Measurements from ENCODE around the gene SIPA1L3.

Gene SIPA1L3

GRCh38 chr19:38081547-38082255, 174.7 kb downstream of the SIPA1L3 start:
- Histone ChIP-seq H2AFZ (ENCODE audit: low read depth, low read length, severe bottlenecking) (no peak overlapping the region), H3K79me2 (ENCODE audit: insufficient read depth, low read length) (peaks cover 16% of the 10 kb centered on the region; the same call in 1 of the 2 replicates), H3F3A (ENCODE audit: insufficient read depth) (no peaks in the 10 kb centered on the region), H4K20me1 (ENCODE audit: low read depth, low read length) (no peaks in the 10 kb centered on the region), H3K27ac (ENCODE audit: low read depth, low read length) (no peak overlapping the region), H3K36me3 (ENCODE audit: low read length) (no peaks in the 10 kb centered on the region), H3K9ac (ENCODE audit: low read length) (no peak overlapping the region), H3K4me3 (ENCODE audit: insufficient read depth, low read length, poor library complexity, severe bottlenecking) (no peak overlapping the region), H3K9me3 (ENCODE audit: insufficient read depth, low read length) (no peaks in the 10 kb centered on the region), H3K27me3 (ENCODE audit: low read length) (no peaks in the 10 kb centered on the region), H3K9me2 (replicated peaks; ENCODE audit: insufficient read depth, low read length) (no peaks in the 10 kb centered on the region), H3K4me2 (ENCODE audit: low read depth, low read length, poor library complexity, severe bottlenecking) (no peak overlapping the region)
- TF ChIP-seq EZH2phosphoT487 (conservative IDR thresholded peaks at IDR 0.05; ENCODE audit: low read length), result no peak
- no peak for TF ChIP-seq CTCF (IDR thresholded peaks at IDR 0.05; ENCODE audit: insufficient read depth, low read length, poor library complexity, severe bottlenecking)

- no peaks in the 10 kb centered on the region for H4K20me1 ChIP-seq (ENCODE audit: low read depth, low read length)
- H3K4me2 ChIP-seq (ENCODE audit: low read depth, low read length, poor library complexity, severe bottlenecking), result no peak overlapping the region
- no peak overlapping the region for H3K4me3 ChIP-seq (ENCODE audit: insufficient read depth, low read length, poor library complexity, severe bottlenecking)
- H3K27ac ChIP-seq (ENCODE audit: low read depth, low read length), result no peak overlapping the region
- no peaks in the 10 kb centered on the region for H3K36me3 ChIP-seq (ENCODE audit: low read length)
- peaks cover 16% of the 10 kb centered on the region; the same call in 1 of the 2 replicates for H3K79me2 ChIP-seq (ENCODE audit: insufficient read depth, low read length)
- no peak overlapping the region for H3K9ac ChIP-seq (ENCODE audit: low read length)
- H3K27me3 ChIP-seq (ENCODE audit: low read length), result no peaks in the 10 kb centered on the region
- H3K9me2 ChIP-seq (replicated peaks; ENCODE audit: insufficient read depth, low read length), result no peaks in the 10 kb centered on the region
- H2AFZ ChIP-seq (ENCODE audit: low read depth, low read length, severe bottlenecking), result no peak overlapping the region
- TF ChIP-seq CTCF (IDR thresholded peaks at IDR 0.05; ENCODE audit: insufficient read depth, low read length, poor library complexity, severe bottlenecking) (no peak), EZH2phosphoT487 (conservative IDR thresholded peaks at IDR 0.05; ENCODE audit: low read length) (no peak)
- no peaks in the 10 kb centered on the region for H3F3A ChIP-seq (ENCODE audit: insufficient read depth)
- H3K9me3 ChIP-seq (ENCODE audit: insufficient read depth, low read length), result no peaks in the 10 kb centered on the region
Observed at GRCh38 chr19:38082256-38083118, 175.5 kb downstream of the SIPA1L3 start.

GRCh38 chr19:38084196-38084595, 177.2 kb downstream of the SIPA1L3 start:
- Histone ChIP-seq H3K36me3 (ENCODE audit: low read length) (peaks cover 5% of the 10 kb centered on the region; the same call in 1 of the 2 replicates), H2AFZ (ENCODE audit: low read depth, low read length, severe bottlenecking) (no peak overlapping the region), H3K27me3 (ENCODE audit: low read length) (no peaks in the 10 kb centered on the region), H3F3A (ENCODE audit: insufficient read depth) (no peaks in the 10 kb centered on the region), H3K4me3 (ENCODE audit: insufficient read depth, low read length, poor library complexity, severe bottlenecking) (no peak overlapping the region), H3K9me2 (replicated peaks; ENCODE audit: insufficient read depth, low read length) (no peaks in the 10 kb centered on the region), H3K27ac (ENCODE audit: low read depth, low read length) (no peak overlapping the region), H3K4me2 (ENCODE audit: low read depth, low read length, poor library complexity, severe bottlenecking) (no peak overlapping the region), H3K79me2 (ENCODE audit: insufficient read depth, low read length) (peaks cover 16% of the 10 kb centered on the region; the same call in 1 of the 2 replicates), H4K20me1 (ENCODE audit: low read depth, low read length) (no peaks in the 10 kb centered on the region), H3K9me3 (ENCODE audit: insufficient read depth, low read length) (no peaks in the 10 kb centered on the region), H3K9ac (ENCODE audit: low read length) (no peak overlapping the region)
- no peak for TF ChIP-seq CTCF (IDR thresholded peaks at IDR 0.05; ENCODE audit: insufficient read depth, low read length, poor library complexity, severe bottlenecking)
- no peak for TF ChIP-seq EZH2phosphoT487 (conservative IDR thresholded peaks at IDR 0.05; ENCODE audit: low read length)

Data from SU-DHL-6 (cell line).